ENCODE measurements around the gene SF1.

- no peak for TF ChIP-seq POLR2A (IDR thresholded peaks at IDR 0.05)
- no peak for TF ChIP-seq POLR2AphosphoS5 (IDR thresholded peaks at IDR 0.05; ENCODE audit: insufficient read depth in 1 of 2, low read depth in 1 of 2)
- TF ChIP-seq CTCF (IDR thresholded peaks at IDR 0.05): no peak
Observed at GRCh38 chr11:64826578-64827450, 48.5 kb upstream of the SF1 start.

Data from vagina (tissue), 2 donors.